ENCODE measurements around the gene ZNF287. TPM values are rescaled to one million over a fixed set of nuclear protein-coding genes. Genes with fewer than 3 reads are reported as not detected.
A peak's percentile ranks its signal among the peaks of the same experiment; 100 is the strongest.

ZNF287 gene
- total and polyA plus RNA-seq, 2 of the 8 experiments (the other 6 are each of a cell fraction or from before 2014, with no cell fraction given), result 1.7 to 5.6 TPM

DNA sequence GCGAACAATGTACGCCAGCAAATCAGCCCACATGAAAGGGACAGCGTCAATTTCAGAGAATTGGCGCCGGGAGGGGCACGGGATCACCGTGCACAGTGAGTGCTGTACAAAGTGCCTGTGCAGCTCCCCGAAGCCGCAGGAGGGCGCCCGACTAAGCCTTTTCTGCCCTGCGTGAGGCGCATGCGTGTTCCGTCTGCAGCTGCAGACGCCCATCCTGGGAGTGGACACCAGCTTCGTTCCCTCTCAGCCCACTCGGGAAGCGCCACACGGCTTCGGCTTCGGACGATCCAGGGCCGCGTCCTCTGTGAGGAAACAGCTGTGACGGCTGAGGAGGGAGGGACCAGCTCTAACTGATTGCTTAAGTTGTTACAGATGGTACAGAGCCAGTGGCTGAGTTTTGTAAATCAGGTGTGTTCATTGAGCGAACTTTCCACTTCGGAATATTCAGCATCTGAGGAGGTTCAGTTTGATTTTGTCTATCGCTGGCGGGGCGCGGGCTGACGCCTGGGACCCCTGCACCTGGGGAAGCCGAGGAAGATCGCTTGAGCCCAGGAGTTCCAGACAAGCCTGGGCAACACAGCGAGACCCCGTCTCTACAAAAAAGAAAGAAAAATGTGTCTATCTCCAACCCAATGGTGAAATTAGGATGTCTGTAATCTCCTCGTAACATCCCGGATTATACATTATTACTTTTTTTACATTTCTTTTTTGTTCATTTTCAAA, 15.4 kb upstream of the ZNF287 start (continued):
- peak; percentile 46 for TF ChIP-seq KDM4A (IDR thresholded peaks at IDR 0.05; ENCODE audit: low read depth, low read length, severe bottlenecking)
- 0 out of 2 replicates have a peak, but pooled peaks have one; percentile 4 for TF ChIP-seq CEBPB (IDR thresholded peaks at IDR 0.05; ENCODE audit: low read depth, low read length)
- no peak for TF ChIP-seq MAFK (IDR thresholded peaks at IDR 0.05; ENCODE audit: low read depth, low read length)
- peak; percentile 46; the same call in 1 of the 2 replicates for TF ChIP-seq NRF1 (IDR thresholded peaks at IDR 0.05; ENCODE audit: low read depth, low read length)
- TF ChIP-seq TBP (IDR thresholded peaks at IDR 0.05; ENCODE audit: low read depth, low read length), result 0 out of 2 replicates have a peak, but pooled peaks have one; percentile 8
- 0 out of 4 replicates have a peak, but pooled peaks of 1 of the 2 experiments have one; percentile 27 for TF ChIP-seq HDAC2 (IDR thresholded peaks at IDR 0.05; ENCODE audit: borderline replicate concordance in 1 of 2, low read depth in 2 of 2, low read length in 2 of 2)
- peak; percentile 59; the same call in 1 of the 2 replicates for TF ChIP-seq CREB1 (IDR thresholded peaks at IDR 0.05)
- TF ChIP-seq, protein P1, sequence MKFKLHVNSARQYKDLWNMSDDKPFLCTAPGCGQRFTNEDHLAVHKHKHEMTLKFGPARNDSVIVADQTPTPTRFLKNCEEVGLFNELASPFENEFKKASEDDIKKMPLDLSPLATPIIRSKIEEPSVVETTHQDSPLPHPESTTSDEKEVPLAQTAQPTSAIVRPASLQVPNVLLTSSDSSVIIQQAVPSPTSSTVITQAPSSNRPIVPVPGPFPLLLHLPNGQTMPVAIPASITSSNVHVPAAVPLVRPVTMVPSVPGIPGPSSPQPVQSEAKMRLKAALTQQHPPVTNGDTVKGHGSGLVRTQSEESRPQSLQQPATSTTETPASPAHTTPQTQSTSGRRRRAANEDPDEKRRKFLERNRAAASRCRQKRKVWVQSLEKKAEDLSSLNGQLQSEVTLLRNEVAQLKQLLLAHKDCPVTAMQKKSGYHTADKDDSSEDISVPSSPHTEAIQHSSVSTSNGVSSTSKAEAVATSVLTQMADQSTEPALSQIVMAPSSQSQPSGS (IDR thresholded peaks at IDR 0.05; ENCODE audit: low read length), result no peak
- TF ChIP-seq HDAC6 (IDR thresholded peaks at IDR 0.05; ENCODE audit: low read depth, low read length), result no peak
- TF ChIP-seq, protein P2, sequence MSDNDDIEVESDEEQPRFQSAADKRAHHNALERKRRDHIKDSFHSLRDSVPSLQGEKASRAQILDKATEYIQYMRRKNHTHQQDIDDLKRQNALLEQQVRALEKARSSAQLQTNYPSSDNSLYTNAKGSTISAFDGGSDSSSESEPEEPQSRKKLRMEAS (IDR thresholded peaks at IDR 0.05), result peak; percentile 61; the same call in 1 of the 2 replicates
